Measurements from ENCODE around the gene RAX2.

The RAX2 gene

GRCh38 chr19:3750211-3750610 is 21.8 kb downstream of the RAX2 start:
- TF ChIP-seq CTCF (conservative IDR thresholded peaks at IDR 0.05): no peak
- H3K27ac ChIP-seq: no peak overlapping the region

GRCh38 chr19:3748965-3749364 is 23.1 kb downstream of the RAX2 start:
- no peak for TF ChIP-seq CTCF (conservative IDR thresholded peaks at IDR 0.05)
- H3K27ac ChIP-seq: no peak overlapping the region

GRCh38 chr19:3746371-3747056 is 25.5 kb downstream of the RAX2 start:
- no peak for TF ChIP-seq CTCF (conservative IDR thresholded peaks at IDR 0.05)
- no peak overlapping the region for H3K27ac ChIP-seq

GRCh38 chr19:3745363-3746045 is 26.5 kb downstream of the RAX2 start:
- H3K27ac ChIP-seq: no peak overlapping the region
- TF ChIP-seq CTCF (conservative IDR thresholded peaks at IDR 0.05): no peak

GRCh38 chr19:3743486-3743885 is 28.5 kb downstream of the RAX2 start:
- no peak for TF ChIP-seq CTCF (conservative IDR thresholded peaks at IDR 0.05)
- H3K27ac ChIP-seq: no peak overlapping the region

GRCh38 chr19:3740431-3740830 is 31.6 kb downstream of the RAX2 start:
- H3K27ac ChIP-seq: no peak overlapping the region
- TF ChIP-seq CTCF (conservative IDR thresholded peaks at IDR 0.05): no peak

- no peak overlapping the region for H3K27ac ChIP-seq
- no peak for TF ChIP-seq CTCF (conservative IDR thresholded peaks at IDR 0.05)
Observed at GRCh38 chr19:3738477-3739220, 33.4 kb downstream of the RAX2 start.
